ENCODE measurements around the gene KRTAP19-6. TPM values are rescaled to one million over a fixed set of nuclear protein-coding genes. Genes with fewer than 3 reads are reported as not detected.

Gene KRTAP19-6
- total and polyA plus RNA-seq, 4 donors: not detected

Small RNA genes within 50 kb of the gene (small RNA-seq; reads per million reads assigned to genes)
- gene AP000567.1 (not detected), gene KRTAP19-10P (not detected), gene KRTAP19-11P (not detected), gene KRTAP19-9P (not detected), gene KRTAP22-2 (not detected)

Other genes starting within 250 kb of the KRTAP19-6 start
- gene KRTAP26-1, start 221.5 kb downstream of the KRTAP19-6 start, total RNA-seq: not detected
- gene KRTAP26-1, start 221.5 kb downstream of the KRTAP19-6 start, polyA plus RNA-seq: not detected
- not detected for gene KRTAP27-1, start 204.2 kb downstream of the KRTAP19-6 start, total RNA-seq
- not detected for gene KRTAP27-1, start 204.2 kb downstream of the KRTAP19-6 start, polyA plus RNA-seq
- not detected for gene KRTAP23-1, start 193.3 kb downstream of the KRTAP19-6 start, total RNA-seq
- not detected for gene KRTAP23-1, start 193.3 kb downstream of the KRTAP19-6 start, polyA plus RNA-seq
- gene KRTAP13-2, start 169.6 kb downstream of the KRTAP19-6 start, total RNA-seq: not detected
- gene KRTAP13-2, start 169.6 kb downstream of the KRTAP19-6 start, polyA plus RNA-seq: not detected
- gene KRTAP13-1, start 145.8 kb downstream of the KRTAP19-6 start, total RNA-seq: not detected
- not detected for gene KRTAP13-1, start 145.8 kb downstream of the KRTAP19-6 start, polyA plus RNA-seq
- gene KRTAP13-3, start 115.9 kb downstream of the KRTAP19-6 start, total RNA-seq: not detected
- not detected for gene KRTAP13-3, start 115.9 kb downstream of the KRTAP19-6 start, polyA plus RNA-seq
- gene KRTAP13-4, start 111.6 kb downstream of the KRTAP19-6 start, total RNA-seq: not detected
- not detected for gene KRTAP13-4, start 111.6 kb downstream of the KRTAP19-6 start, polyA plus RNA-seq
- gene KRTAP15-1, start 101.6 kb downstream of the KRTAP19-6 start, total RNA-seq: not detected
- not detected for gene KRTAP15-1, start 101.6 kb downstream of the KRTAP19-6 start, polyA plus RNA-seq
- gene KRTAP19-1, start 61.5 kb downstream of the KRTAP19-6 start, total RNA-seq: not detected
- not detected for gene KRTAP19-1, start 61.5 kb downstream of the KRTAP19-6 start, polyA plus RNA-seq
- gene KRTAP19-2, start 54.4 kb downstream of the KRTAP19-6 start, total RNA-seq: not detected
- not detected for gene KRTAP19-2, start 54.4 kb downstream of the KRTAP19-6 start, polyA plus RNA-seq
- gene KRTAP19-3, start 49.9 kb downstream of the KRTAP19-6 start, total RNA-seq: not detected
- gene KRTAP19-3, start 49.9 kb downstream of the KRTAP19-6 start, polyA plus RNA-seq: not detected
- not detected for gene KRTAP19-4, start 44.7 kb downstream of the KRTAP19-6 start, total RNA-seq
- not detected for gene KRTAP19-4, start 44.7 kb downstream of the KRTAP19-6 start, polyA plus RNA-seq
- gene KRTAP19-5, start 39.7 kb downstream of the KRTAP19-6 start, total RNA-seq: not detected
- not detected for gene KRTAP19-5, start 39.7 kb downstream of the KRTAP19-6 start, polyA plus RNA-seq
- gene KRTAP19-7, start 19.4 kb upstream of the KRTAP19-6 start, total RNA-seq: not detected
- not detected for gene KRTAP19-7, start 19.4 kb upstream of the KRTAP19-6 start, polyA plus RNA-seq
- gene KRTAP22-2, start 48.5 kb upstream of the KRTAP19-6 start, total RNA-seq: not detected
- gene KRTAP22-2, start 48.5 kb upstream of the KRTAP19-6 start, polyA plus RNA-seq: not detected
- not detected for gene KRTAP6-3, start 50.6 kb upstream of the KRTAP19-6 start, total RNA-seq
- gene KRTAP6-3, start 50.6 kb upstream of the KRTAP19-6 start, polyA plus RNA-seq: not detected
- gene KRTAP6-2, start 57.0 kb upstream of the KRTAP19-6 start, total RNA-seq: not detected
- not detected for gene KRTAP6-2, start 57.0 kb upstream of the KRTAP19-6 start, polyA plus RNA-seq
- not detected for gene KRTAP22-1, start 59.2 kb upstream of the KRTAP19-6 start, total RNA-seq
- gene KRTAP22-1, start 59.2 kb upstream of the KRTAP19-6 start, polyA plus RNA-seq: not detected
- gene KRTAP6-1, start 72.1 kb upstream of the KRTAP19-6 start, total RNA-seq: not detected
- gene KRTAP6-1, start 72.1 kb upstream of the KRTAP19-6 start, polyA plus RNA-seq: not detected
- not detected for gene KRTAP20-1, start 74.6 kb upstream of the KRTAP19-6 start, total RNA-seq
- not detected for gene KRTAP20-1, start 74.6 kb upstream of the KRTAP19-6 start, polyA plus RNA-seq
- gene KRTAP20-4, start 78.8 kb upstream of the KRTAP19-6 start, total RNA-seq: not detected
- gene KRTAP20-4, start 78.8 kb upstream of the KRTAP19-6 start, polyA plus RNA-seq: not detected
- gene KRTAP20-2, start 93.3 kb upstream of the KRTAP19-6 start, total RNA-seq: not detected
- not detected for gene KRTAP20-2, start 93.3 kb upstream of the KRTAP19-6 start, polyA plus RNA-seq
- gene KRTAP20-3, start 101.0 kb upstream of the KRTAP19-6 start, total RNA-seq: not detected
- gene KRTAP20-3, start 101.0 kb upstream of the KRTAP19-6 start, polyA plus RNA-seq: not detected
- gene KRTAP21-3, start 176.9 kb upstream of the KRTAP19-6 start, total RNA-seq: not detected
- gene KRTAP21-3, start 176.9 kb upstream of the KRTAP19-6 start, polyA plus RNA-seq: not detected
- not detected for gene KRTAP21-2, start 205.4 kb upstream of the KRTAP19-6 start, total RNA-seq
- not detected for gene KRTAP21-2, start 205.4 kb upstream of the KRTAP19-6 start, polyA plus RNA-seq
- gene KRTAP21-1, start 213.6 kb upstream of the KRTAP19-6 start, total RNA-seq: not detected
- not detected for gene KRTAP21-1, start 213.6 kb upstream of the KRTAP19-6 start, polyA plus RNA-seq